RWPE1 (cell line): ENCODE results near the gene FUT6.

Experiments
- CTCF ChIA-PET: fragments of 350-600 bp; sonication (Branson Sonifier 250); formaldehyde crosslinking; extraction: SDS; loops from one replicate; lab custom pipeline; 2021; lab: Yijun Ruan, JAX
- POLR2A ChIA-PET: fragments of 400-600 bp; formaldehyde crosslinking; extraction: SDS; loops from one replicate; lab custom pipeline; 2020; ENCODE audit warnings: antibody characterized with exemption; ENCODE audit not compliant: low non-redundant PET; lab: Yijun Ruan, JAX
- DNase-seq: peaks from one replicate; pipeline ENCODE4 v3.0.0; 2012; ENCODE audit warnings: low spot score
- H3K27ac ChIP-seq: fragments of 450-650 bp; 2 replicates; pipeline ENCODE4 v1.5.1; 2017
- CTCF ChIP-seq: fragments of 450-650 bp; conservative IDR thresholded peaks from 2 replicates; pipeline ENCODE4 v1.5.1; 2017; ENCODE audit warnings: low read depth, mild to moderate bottlenecking

The FUT6 gene

GRCh38 chr19:5822181-5822844 is 17.2 kb downstream of the FUT6 start:
- no peak overlapping the region for H3K27ac ChIP-seq
- TF ChIP-seq CTCF = no peak
- ChIA-PET CTCF (interaction anchor here (2.0 to 3.2 kb wide), 2 partner anchors 16 to 18 kb away, joined by 7 to 20 read pairs; partner anchors contain the start of gene NRTN), POLR2A (interaction anchor here (0.6 kb wide), 1 partner anchor 18 kb away, joined by 5 read pairs; no protein-coding TSS in a partner anchor)
- DNase-seq = no peak

GRCh38 chr19:5821521-5822180 is 17.9 kb downstream of the FUT6 start:
- CTCF ChIA-PET = interaction anchor here (0.9 to 3.2 kb wide), 2 partner anchors 17 kb away, joined by 4 to 20 read pairs; partner anchors contain the start of gene NRTN
- POLR2A ChIA-PET = interaction anchor here (0.6 kb wide), 1 partner anchor 17 kb away, joined by 5 read pairs; no protein-coding TSS in a partner anchor
- DNase-seq = no peak
- no peak for TF ChIP-seq CTCF
- no peak overlapping the region for H3K27ac ChIP-seq

GRCh38 chr19:5820785-5821184 is 18.7 kb downstream of the FUT6 start:
- no peak for TF ChIP-seq CTCF
- POLR2A ChIA-PET = no interaction called here
- CTCF ChIA-PET = interaction anchor here (0.7 to 0.9 kb wide), 2 partner anchors 16 to 147 kb away, joined by 4 read pairs; partner anchors contain the start of gene NRTN
- no peak overlapping the region for H3K27ac ChIP-seq
- no peak for DNase-seq

GRCh38 chr19:5818594-5818993 is 20.9 kb downstream of the FUT6 start:
- no peak for DNase-seq
- TF ChIP-seq CTCF = no peak
- CTCF ChIA-PET = interaction anchor here (1.3 kb wide), 1 partner anchor 14 kb away, joined by 6 read pairs; the partner anchor contains the start of gene NRTN
- no peak overlapping the region for H3K27ac ChIP-seq
- POLR2A ChIA-PET = no interaction called here

GRCh38 chr19:5817218-5817617 is 22.3 kb downstream of the FUT6 start:
- TF ChIP-seq CTCF = no peak
- no peak for DNase-seq
- ChIA-PET POLR2A (no interaction called here), CTCF (no interaction called here)
- no peak overlapping the region for H3K27ac ChIP-seq

GRCh38 chr19:5814852-5815246 is 24.7 kb downstream of the FUT6 start:
- H3K27ac ChIP-seq = no peak overlapping the region; the same call in 1 of the 2 replicates
- no peak for DNase-seq
- ChIA-PET CTCF (interaction anchor here (1.2 kb wide), 1 partner anchor 11 kb away, joined by 4 read pairs; no protein-coding TSS in a partner anchor), POLR2A (no interaction called here)
- no peak for TF ChIP-seq CTCF
